Cardiac septum (tissue), 1 donor: Measurements from ENCODE around the gene PPP1R16B. TPM values are rescaled to one million over a fixed set of nuclear protein-coding genes. Genes with fewer than 3 reads are reported as not detected.
"Not testable (repeated sequence)": the region's sequence is repeated elsewhere in the genome, so short reads cannot be mapped to it uniquely, and the experiment has no call there.

Experiments used
- DNase-seq: peaks from one replicate; pipeline ENCODE4 v3.0.0-alpha.2; 2020; ENCODE audit warnings: low spot score
- intact Hi-C: fragments of 100-400 bp; cut with DNase I; formaldehyde crosslinking; loops from one replicate; pipeline ENCODE4 v1.14.0; 2022
- total RNA-seq: library from RNA; stranded (reverse); fragmentation: NEBNext Ultra II Directional; extraction: Animal tissue kit (Norgen Biotek cat#: 25700); gene quantifications from one replicate; pipeline ENCODE4 v1.2.1, GENCODE V29; 2021
- donor health status: DM: no; HTN: no; CAD: no.

The PPP1R16B gene
- total RNA-seq, 1 donor from 2014 or later: 1.7 TPM

DNA sequence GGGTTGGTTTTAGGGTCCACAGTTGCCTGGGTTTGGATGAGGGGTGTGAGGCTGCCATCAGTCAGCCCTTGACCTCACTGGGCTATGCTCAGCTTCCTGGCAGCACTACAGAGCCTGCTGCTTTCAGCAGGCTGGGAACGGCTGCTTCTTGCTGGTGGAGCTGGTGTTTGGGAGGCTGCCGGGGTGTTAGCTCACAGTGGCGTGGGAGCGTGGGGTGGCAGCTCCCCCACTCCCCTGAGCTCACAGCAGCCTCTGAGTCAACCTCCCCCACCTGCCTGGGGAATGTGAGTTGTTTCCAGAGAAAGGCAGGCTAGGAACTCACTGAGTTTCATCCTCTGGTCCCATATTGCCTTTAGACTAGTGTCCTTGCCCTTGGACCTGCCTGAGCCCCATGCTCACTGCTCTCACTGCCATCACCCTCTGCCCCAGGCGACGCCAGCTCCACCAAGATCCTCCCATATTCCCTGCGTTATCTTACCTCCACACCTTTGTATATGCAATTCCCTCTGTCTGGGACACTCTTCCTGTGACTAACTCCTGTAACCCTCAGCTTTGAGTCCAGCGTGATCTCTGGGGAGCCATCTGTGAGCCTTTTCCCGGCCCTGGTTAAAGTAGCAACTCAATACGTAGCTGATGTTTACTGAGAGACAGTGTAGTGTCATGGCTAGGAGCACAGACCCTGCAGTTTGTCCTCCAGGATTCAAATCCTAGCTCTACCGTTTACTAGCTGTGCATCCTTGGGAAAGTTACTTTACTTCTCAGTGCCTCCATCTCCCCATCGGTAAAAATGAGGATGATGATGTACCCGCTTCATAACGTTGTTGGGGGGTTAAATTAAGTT, 34.8 kb downstream of the PPP1R16B start:
- intact Hi-C loops: no loop called here
- DNase-seq: no peak

DNA sequence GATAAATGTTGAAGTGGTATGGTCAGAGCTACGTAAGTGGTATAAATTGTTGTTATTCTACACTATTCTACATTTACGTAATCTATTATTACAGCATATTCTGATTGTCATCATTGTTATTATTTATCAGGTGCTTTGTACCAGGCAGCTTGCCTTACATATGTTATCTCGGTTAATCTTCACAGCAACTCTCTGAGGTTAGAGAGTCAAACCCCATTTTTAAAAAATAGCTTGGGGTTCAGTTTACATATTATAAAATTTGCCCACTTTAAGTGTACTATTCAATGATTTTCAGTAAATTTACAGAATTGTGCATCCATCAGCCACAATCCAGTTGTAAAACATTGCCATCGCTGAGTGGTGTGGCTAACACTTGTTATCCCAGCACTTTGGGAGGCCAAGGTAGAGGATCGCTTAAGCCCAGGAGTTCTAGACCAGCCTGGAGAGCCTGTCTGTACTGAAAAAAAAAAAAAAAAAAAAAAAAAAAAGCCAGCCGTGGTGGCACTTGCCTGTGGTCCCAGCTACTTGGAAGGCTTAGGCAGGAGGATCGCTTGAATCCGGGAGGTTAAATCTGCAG, 35.5 kb downstream of the PPP1R16B start:
- no peak for DNase-seq
- intact Hi-C loops: no loop called here

DNA sequence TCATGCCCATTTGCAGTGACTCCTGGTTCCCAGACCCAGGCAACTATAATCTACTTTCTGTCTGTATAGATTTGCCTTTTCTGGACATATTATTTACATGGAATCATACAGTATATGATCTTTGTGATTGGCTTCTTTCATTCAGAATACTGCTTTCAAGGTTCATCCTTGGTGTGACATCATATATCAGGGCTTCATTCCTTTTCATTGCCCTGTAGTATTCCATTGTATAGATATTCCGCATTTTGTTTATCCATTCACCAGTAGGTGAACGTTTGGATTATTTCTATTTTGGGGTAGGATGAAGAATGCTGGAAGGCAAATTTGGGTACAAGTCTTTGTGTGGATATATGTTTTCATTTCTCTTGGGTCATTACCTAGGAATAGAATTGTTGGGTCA, 36.1 kb downstream of the PPP1R16B start:
- intact Hi-C loops: no loop called here
- DNase-seq: no peak

DNA sequence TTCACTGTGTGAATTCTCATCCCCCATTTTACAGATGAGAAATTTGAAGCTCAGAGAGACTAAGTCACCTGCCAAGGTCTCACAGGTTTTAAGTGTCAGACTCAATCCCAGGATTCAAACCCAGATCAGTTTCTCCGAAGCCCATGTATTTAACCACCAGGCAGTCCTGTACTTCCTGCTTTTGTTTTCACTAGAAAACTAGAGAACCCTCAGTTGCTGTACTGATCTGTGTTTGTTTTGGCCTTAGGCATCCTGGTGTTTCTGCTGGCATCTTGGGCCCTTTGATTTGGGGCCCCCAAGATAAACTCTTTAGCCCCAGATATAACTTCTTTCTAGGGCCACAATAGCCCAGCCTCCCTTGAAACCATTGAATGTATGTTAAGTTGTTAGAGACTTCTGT, 36.5 kb downstream of the PPP1R16B start:
- intact Hi-C loops: no loop called here
- DNase-seq: no peak

DNA sequence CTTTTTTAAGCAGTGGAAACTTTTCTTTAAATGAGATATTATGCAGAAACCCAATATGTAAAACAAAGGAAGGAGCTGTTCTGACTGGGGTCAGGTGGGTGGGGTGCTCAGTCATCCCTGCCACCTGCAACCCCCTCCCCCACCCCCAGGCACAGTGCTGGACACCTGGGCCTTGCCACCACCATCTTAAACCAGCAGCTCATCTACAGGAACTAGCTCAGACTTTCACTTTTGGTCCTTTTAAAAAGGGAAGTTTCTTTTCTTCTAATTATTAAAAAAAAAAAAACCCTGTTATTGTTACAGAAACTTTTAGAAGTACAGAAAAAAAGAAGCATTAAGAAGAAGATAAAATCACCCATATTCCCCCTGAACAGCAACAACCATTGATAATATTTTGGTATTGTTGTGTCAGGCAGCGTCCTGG, 37.1 kb downstream of the PPP1R16B start:
- no peak for DNase-seq
- intact Hi-C loops: no loop called here

DNA sequence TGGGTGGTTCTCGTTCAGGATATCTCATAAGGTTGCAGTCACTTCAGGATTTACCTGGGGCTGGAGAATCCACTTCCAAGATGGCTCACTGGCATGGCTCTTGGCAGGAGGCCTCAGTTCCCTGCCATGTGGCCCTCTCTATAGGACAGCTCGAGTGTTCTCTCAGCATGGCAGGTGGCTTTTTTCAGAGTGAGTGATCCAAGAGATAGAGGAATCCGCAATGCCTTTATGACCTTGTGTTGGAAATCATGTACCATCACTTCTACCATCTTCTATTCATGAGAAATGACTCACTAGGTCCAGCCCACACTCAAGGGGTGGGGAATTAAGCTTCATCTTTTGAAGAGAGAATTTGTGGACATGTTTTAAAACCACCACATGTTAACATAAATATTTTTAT, 37.8 kb downstream of the PPP1R16B start:
- DNase-seq: no peak
- intact Hi-C loops: no loop called here

DNA sequence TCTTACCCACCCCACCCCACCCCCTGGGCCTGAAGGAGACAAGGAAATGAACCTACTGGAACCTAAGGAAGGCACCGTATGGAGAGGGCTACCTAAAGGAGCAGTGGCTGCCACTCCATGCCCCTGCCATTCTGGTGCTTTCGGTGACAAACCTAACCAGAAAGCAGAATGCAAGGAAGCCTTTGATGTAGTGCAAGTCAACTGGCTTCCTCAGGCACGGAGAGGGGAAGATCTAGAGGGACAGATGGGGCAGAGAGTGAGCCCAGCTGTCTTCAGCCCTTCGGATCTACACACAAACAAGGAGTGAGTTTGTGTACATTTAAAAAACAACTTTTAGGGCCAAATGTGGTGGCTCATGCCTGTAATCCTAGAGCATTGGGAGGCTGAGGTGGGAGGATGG, 39.5 kb downstream of the PPP1R16B start:
- DNase-seq: no peak
- intact Hi-C loops: no loop called here

DNA sequence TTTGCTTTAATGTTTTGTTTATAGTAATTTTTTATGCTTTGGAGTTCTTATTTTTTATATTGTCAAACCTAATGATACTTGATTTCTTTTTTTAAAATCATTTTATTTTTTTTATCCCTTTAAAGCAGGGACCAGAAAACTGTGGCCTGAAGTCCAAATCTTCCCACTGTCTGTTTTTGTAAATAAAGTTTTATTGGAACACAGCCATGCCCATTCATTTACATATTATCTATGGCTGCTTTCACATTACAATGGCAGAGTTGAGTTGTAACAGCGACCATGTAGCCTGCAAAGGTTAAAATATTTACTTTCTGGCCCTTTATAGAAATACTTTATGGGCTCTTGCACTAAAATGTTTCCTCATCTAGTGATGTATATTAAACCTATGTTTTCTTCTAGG, 42.3 kb downstream of the PPP1R16B start:
- DNase-seq: no peak

DNA sequence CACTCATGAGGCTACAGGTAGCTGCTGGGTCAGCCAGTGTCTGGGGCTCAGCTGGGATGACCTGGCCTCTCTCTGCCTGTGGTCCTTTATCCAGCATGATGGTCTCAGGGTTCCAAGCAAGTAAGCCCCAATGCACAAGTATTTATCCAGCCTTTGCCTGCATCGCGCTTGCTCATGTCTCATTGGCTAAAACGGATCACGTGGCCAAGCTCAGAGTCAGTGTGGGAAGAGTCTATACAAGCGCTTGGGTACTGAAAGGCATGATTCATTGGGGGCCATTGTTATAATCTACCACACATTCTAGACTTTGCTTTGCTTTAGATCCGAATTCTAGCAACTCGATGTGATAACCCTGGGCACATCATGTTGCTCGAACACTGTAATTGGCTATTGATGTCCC, 48.3 kb downstream of the PPP1R16B start:
- intact Hi-C loops: no loop called here
- no peak for DNase-seq

More for the DNA sequence above, 42.3 kb downstream of the PPP1R16B start:
- intact Hi-C loops: no loop called here

DNA sequence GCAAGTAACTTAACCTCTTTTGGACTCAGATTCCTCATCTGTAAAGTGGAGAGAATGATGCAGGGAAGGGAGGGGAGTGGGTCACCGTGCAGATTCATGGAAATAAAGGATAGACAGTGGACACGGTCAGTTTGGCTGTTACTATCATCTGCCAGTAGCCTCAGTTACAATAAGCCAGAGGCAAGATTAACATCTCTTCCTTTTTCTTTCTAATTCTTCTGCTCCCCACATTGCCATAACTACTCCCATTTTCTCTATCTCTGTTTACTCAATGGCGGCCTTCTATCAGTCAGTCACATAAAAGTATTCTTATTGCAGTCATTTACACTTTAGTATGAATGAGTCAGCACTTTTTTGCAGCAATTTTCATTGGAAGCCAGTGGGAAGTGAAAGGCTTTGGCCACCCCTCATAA, 49.2 kb downstream of the PPP1R16B start:
- intact Hi-C loops: no loop called here
- no peak for DNase-seq

DNA sequence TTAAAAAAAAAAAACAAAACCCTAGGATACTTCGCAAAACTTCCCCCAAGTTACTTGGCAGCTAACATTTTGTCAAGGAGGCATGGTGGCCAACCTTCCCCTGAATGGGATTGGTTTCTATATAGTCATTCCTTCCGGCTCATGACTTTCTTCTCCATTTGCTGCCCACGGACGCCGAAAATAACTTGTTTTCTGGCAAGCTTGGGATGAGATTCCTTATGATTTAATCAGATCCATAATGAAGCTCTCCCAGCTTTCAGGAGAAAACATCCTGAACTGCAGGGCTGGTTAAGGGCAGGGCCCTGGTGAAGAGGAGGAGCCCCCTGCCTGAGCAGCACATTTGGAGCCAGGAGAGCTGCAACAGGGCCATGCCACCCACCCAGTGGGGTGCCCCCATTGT, 49.9 kb downstream of the PPP1R16B start:
- intact Hi-C loops: no loop called here
- no peak for DNase-seq

DNA sequence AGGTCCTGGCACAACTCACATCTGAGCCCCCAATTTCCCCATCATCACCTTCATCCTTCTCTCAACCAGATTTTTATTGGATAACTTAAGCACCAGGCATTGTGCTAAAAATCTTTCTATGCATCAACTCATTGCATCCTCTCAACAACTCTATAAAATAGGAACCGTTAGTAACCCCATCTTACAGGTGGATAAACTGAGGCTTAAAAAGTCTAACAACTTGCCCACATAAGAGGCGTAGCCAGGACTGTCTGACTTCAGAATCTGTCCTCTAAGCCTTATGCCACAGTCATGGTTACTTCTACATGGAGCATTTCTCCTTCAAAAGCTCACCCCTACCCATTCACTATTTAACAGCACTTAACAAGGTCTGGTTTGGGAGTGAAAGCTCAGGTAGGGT, 51.1 kb downstream of the PPP1R16B start:
- intact Hi-C loops: no loop called here
- DNase-seq: no peak

DNA sequence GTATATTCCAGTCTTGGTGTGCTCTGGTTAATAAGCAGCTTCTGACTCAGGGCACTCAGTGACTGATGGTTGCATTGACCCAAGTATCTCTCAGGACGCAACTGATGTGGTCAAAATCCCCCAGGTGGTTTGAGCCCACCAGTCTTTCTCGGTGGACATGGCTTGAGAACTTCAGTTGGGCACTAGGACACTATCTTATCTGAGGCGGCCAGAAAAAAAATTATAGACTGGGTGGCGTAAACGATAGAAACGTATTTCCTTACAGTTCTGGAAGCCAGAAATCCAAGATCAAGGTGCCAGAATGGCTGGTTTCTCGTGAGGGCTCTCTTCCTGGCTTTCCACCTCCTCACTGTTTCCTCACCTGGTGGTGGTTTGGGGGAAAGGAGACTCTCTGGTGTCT, 52.2 kb downstream of the PPP1R16B start:
- intact Hi-C loops: no loop called here
- DNase-seq: no peak

DNA sequence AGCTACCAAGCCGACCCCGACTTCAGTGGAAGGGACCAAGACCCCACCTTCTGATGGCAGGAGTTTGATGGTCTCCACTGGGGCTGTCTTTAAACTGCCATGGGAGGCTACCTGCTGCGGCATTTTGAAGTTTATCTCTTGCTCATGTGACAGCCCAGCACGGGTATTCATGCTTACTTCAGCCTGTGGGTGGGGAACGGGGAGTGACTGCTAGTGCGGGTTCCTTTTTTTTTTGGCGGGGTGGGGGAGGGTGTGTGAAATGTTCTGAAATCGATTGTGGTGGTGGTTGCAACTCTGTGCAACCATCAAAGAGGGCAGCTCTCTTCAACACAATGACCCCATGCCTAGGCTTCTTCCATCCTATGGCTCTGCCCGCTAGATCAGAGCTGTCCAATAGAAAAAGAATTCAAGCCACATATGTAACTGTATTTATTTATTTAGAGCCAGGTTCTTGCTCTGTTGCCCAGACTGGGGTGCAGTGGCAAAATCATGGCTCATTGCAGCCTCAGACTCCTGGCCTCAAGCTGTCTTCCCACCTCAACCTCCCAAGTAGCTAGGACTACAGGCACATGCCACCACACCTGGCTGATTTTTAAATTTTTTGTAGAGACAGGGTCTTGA, 53.7 kb downstream of the PPP1R16B start:
- no peak for DNase-seq
- intact Hi-C loops: no loop called here

DNA sequence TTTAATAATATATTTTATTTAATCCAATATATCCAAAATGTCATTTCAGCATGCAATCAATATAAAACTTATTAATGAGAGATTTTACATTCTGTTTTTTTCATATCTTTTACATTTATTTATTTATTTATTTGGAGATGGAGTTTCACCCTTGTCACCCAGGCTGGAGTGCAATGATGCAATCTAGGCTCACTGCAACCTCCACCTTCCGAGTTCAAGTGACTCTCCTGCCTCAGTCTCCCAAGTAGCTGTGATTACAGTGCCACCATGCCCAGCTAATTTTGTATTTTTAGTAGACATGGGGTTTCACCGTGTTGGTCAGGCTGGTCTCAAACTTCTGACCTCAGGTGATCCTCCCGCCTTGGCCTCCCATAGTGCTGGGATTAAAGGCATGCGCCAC, 54.4 kb downstream of the PPP1R16B start:
- intact Hi-C loops: not testable (repeated sequence)

DNA sequence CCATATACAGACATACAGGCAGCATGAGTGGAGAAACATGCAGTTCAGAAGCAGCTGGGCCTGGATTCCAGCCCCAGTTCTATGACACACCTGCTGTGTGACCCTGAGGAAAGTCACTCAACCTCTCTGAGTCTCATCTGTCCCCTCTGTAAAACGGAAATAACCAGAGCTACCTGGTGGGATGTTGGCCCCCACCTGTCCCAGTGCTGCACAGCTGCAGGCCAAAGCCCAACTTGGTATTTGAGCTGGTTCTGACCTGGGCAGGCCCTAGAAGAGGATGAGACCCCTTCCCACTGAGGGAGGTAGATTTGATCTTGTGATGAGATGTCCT, 55.5 kb downstream of the PPP1R16B start:
- no peak for DNase-seq
- intact Hi-C loops: no loop called here

More for the DNA sequence above, 54.4 kb downstream of the PPP1R16B start:
- DNase-seq: not testable (repeated sequence)

DNA sequence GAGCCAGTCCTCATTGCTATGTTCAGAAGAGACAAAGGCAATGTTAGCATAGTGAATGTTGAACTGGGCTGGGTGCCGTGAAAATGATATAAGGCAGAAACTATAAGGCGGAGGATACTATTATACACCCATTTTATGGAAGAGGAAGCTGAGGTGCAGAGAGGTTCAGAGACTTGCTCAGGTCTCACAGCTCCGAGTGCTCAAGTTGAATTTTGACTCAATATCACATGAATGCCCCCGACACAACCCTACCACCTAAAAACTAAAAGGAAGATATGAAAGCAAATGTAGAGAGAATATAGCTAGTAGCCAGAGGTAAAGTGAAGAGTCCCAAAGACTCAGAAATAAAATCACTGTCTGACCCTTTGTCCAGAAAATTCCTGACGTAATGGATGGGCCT, 56.7 kb downstream of the PPP1R16B start:
- intact Hi-C loops: no loop called here
- no peak for DNase-seq

DNA sequence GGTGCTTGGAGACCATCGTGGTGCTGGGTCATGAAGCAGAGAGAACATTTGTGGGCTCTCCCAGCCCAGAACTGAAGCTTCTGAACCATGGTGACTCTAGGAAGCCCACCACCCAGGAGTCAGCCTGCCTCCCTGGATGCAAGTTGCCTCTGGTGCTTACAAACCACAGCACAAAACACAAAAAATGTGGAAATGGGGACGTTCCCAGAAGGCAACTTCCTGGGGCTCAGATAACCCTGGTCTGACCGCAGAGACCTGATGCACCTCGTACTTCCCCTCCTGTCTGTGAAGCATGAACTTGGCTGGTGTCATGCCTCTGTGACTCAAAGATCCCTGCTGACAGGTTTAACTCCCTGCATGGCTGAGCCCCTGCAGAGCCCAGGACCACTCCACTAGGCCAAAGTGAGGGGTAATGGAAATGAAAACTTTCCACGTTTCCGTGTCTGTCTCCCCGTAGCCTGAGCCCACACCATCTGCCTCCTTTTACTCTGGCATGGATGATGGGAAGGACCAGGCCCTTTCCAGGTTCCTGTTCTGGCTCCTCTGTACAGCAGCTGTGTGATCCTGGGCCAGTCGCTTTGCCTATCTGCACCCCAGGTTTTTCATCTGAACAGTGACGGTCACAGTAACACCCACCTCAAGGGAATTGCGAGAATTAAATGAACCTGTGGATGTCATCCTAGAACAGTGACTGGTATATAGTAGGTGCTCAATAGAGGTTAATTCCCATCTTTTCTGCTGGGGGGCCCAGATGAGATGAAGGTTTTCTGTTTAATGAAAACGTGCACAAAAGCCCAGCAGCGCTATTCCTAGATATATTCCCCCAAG, 57.7 kb downstream of the PPP1R16B start:
- DNase-seq: no peak
- intact Hi-C loops: no loop called here

DNA sequence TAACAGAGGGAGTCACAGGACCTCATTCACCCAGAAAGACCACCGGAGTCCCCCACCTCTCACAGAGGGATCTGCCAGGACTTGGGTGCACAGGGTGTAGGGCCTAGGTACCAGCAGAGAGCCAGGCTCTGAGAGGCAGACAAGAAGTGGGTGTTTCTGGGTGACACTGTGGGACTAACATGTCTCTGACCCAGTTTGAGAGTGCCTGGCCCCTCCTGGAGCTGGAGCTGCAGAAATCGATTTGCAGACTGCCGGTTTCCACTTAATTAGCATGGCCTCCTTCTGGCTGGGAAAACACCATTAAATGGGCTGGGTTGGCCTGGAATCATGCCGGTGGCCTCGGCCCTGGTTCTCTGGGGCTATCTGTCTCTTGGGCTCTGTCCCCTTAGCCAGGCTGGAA, 59.2 kb downstream of the PPP1R16B start:
- no peak for DNase-seq
- intact Hi-C loops: no loop called here
